Measurements from ENCODE around the gene TCEA2.
A peak's percentile ranks its signal among the peaks of the same experiment; 100 is the strongest.

Gene TCEA2

GRCh38 chr20:64074184-64074789 is 11.3 kb downstream of the TCEA2 start:
- no peaks in the 10 kb centered on the region for H3K27me3 ChIP-seq (replicated peaks; ENCODE audit: control insufficient read depth, insufficient read depth, low read length, poor library complexity, severe bottlenecking)
- DNase-seq: no peak
- peaks cover 22% of the 10 kb centered on the region for H3K4me1 ChIP-seq (ENCODE audit: control insufficient read depth, insufficient read depth, low read length, poor library complexity, severe bottlenecking)
- H3K9me3 ChIP-seq (ENCODE audit: control insufficient read depth, low read length): no peaks in the 10 kb centered on the region
- H3K36me3 ChIP-seq (ENCODE audit: control insufficient read depth, insufficient read depth, low read length): peaks cover 45% of the 10 kb centered on the region
- H3K27ac ChIP-seq (ENCODE audit: insufficient read depth, low read length, poor library complexity, severe bottlenecking): no peak overlapping the region
- no peak overlapping the region for H3K4me3 ChIP-seq (ENCODE audit: insufficient read depth, low read depth, low read length, poor library complexity, severe bottlenecking)

- Histone ChIP-seq H3K36me3 (ENCODE audit: control insufficient read depth, insufficient read depth, low read length) (peaks cover 45% of the 10 kb centered on the region), H3K4me3 (ENCODE audit: insufficient read depth, low read depth, low read length, poor library complexity, severe bottlenecking) (no peak overlapping the region), H3K4me1 (ENCODE audit: control insufficient read depth, insufficient read depth, low read length, poor library complexity, severe bottlenecking) (peaks cover 22% of the 10 kb centered on the region), H3K27ac (ENCODE audit: insufficient read depth, low read length, poor library complexity, severe bottlenecking) (no peak overlapping the region), H3K9me3 (ENCODE audit: control insufficient read depth, low read length) (no peaks in the 10 kb centered on the region), H3K27me3 (replicated peaks; ENCODE audit: control insufficient read depth, insufficient read depth, low read length, poor library complexity, severe bottlenecking) (no peaks in the 10 kb centered on the region)
- DNase-seq: no peak
These were observed 12.0 kb downstream of the TCEA2 start for GRCh38 chr20:64074963-64075362.

GRCh38 chr20:64075556-64075955 is 12.6 kb downstream of the TCEA2 start:
- peaks cover 45% of the 10 kb centered on the region for H3K36me3 ChIP-seq (ENCODE audit: control insufficient read depth, insufficient read depth, low read length)
- no peak for DNase-seq
- no peaks in the 10 kb centered on the region for H3K27me3 ChIP-seq (replicated peaks; ENCODE audit: control insufficient read depth, insufficient read depth, low read length, poor library complexity, severe bottlenecking)
- H3K4me1 ChIP-seq (ENCODE audit: control insufficient read depth, insufficient read depth, low read length, poor library complexity, severe bottlenecking): peaks cover 24% of the 10 kb centered on the region
- no peak overlapping the region for H3K4me3 ChIP-seq (ENCODE audit: insufficient read depth, low read depth, low read length, poor library complexity, severe bottlenecking)
- no peaks in the 10 kb centered on the region for H3K9me3 ChIP-seq (ENCODE audit: control insufficient read depth, low read length)
- no peak overlapping the region for H3K27ac ChIP-seq (ENCODE audit: insufficient read depth, low read length, poor library complexity, severe bottlenecking)

GRCh38 chr20:64076061-64076997 is 13.3 kb downstream of the TCEA2 start:
- no peaks in the 10 kb centered on the region for H3K9me3 ChIP-seq (ENCODE audit: control insufficient read depth, low read length)
- peak overlapping the region; percentile 76 for H3K27ac ChIP-seq (ENCODE audit: insufficient read depth, low read length, poor library complexity, severe bottlenecking)
- H3K4me3 ChIP-seq (ENCODE audit: insufficient read depth, low read depth, low read length, poor library complexity, severe bottlenecking): peak overlapping the region; percentile 85
- peaks cover 29% of the 10 kb centered on the region for H3K4me1 ChIP-seq (ENCODE audit: control insufficient read depth, insufficient read depth, low read length, poor library complexity, severe bottlenecking)
- no peaks in the 10 kb centered on the region for H3K27me3 ChIP-seq (replicated peaks; ENCODE audit: control insufficient read depth, insufficient read depth, low read length, poor library complexity, severe bottlenecking)
- peaks cover 45% of the 10 kb centered on the region for H3K36me3 ChIP-seq (ENCODE audit: control insufficient read depth, insufficient read depth, low read length)
- no peak for DNase-seq

GRCh38 chr20:64077094-64077493 is 14.1 kb downstream of the TCEA2 start:
- H3K27me3 ChIP-seq (replicated peaks; ENCODE audit: control insufficient read depth, insufficient read depth, low read length, poor library complexity, severe bottlenecking): no peaks in the 10 kb centered on the region
- no peaks in the 10 kb centered on the region for H3K9me3 ChIP-seq (ENCODE audit: control insufficient read depth, low read length)
- peaks cover 41% of the 10 kb centered on the region for H3K36me3 ChIP-seq (ENCODE audit: control insufficient read depth, insufficient read depth, low read length)
- H3K4me1 ChIP-seq (ENCODE audit: control insufficient read depth, insufficient read depth, low read length, poor library complexity, severe bottlenecking): peaks cover 32% of the 10 kb centered on the region
- peak overlapping the region; percentile 76 for H3K27ac ChIP-seq (ENCODE audit: insufficient read depth, low read length, poor library complexity, severe bottlenecking)
- peak overlapping the region; percentile 85 for H3K4me3 ChIP-seq (ENCODE audit: insufficient read depth, low read depth, low read length, poor library complexity, severe bottlenecking)
- DNase-seq: peak in 1 of 3 donors; percentile 37

- Histone ChIP-seq H3K27me3 (replicated peaks; ENCODE audit: control insufficient read depth, insufficient read depth, low read length, poor library complexity, severe bottlenecking) (no peaks in the 10 kb centered on the region), H3K36me3 (ENCODE audit: control insufficient read depth, insufficient read depth, low read length) (peaks cover 38% of the 10 kb centered on the region), H3K27ac (ENCODE audit: insufficient read depth, low read length, poor library complexity, severe bottlenecking) (peak overlapping the region; percentile 76), H3K4me1 (ENCODE audit: control insufficient read depth, insufficient read depth, low read length, poor library complexity, severe bottlenecking) (peaks cover 35% of the 10 kb centered on the region), H3K4me3 (ENCODE audit: insufficient read depth, low read depth, low read length, poor library complexity, severe bottlenecking) (peak overlapping the region; percentile 85), H3K9me3 (ENCODE audit: control insufficient read depth, low read length) (no peaks in the 10 kb centered on the region)
- no peak for DNase-seq
These were observed 14.5 kb downstream of the TCEA2 start for GRCh38 chr20:64077541-64077875.

GRCh38 chr20:64077876-64078551 is 15.0 kb downstream of the TCEA2 start:
- Histone ChIP-seq H3K4me1 (ENCODE audit: control insufficient read depth, insufficient read depth, low read length, poor library complexity, severe bottlenecking) (peaks cover 38% of the 10 kb centered on the region), H3K36me3 (ENCODE audit: control insufficient read depth, insufficient read depth, low read length) (peaks cover 33% of the 10 kb centered on the region), H3K27me3 (replicated peaks; ENCODE audit: control insufficient read depth, insufficient read depth, low read length, poor library complexity, severe bottlenecking) (no peaks in the 10 kb centered on the region), H3K27ac (ENCODE audit: insufficient read depth, low read length, poor library complexity, severe bottlenecking) (peak overlapping the region; percentile 76), H3K4me3 (ENCODE audit: insufficient read depth, low read depth, low read length, poor library complexity, severe bottlenecking) (peak overlapping the region; percentile 85), H3K9me3 (ENCODE audit: control insufficient read depth, low read length) (no peaks in the 10 kb centered on the region)
- peak; percentile 32 to 45 (median 45) for DNase-seq

- DNase-seq: no peak
- Histone ChIP-seq H3K27ac (ENCODE audit: insufficient read depth, low read length, poor library complexity, severe bottlenecking) (peak overlapping the region; percentile 76), H3K4me1 (ENCODE audit: control insufficient read depth, insufficient read depth, low read length, poor library complexity, severe bottlenecking) (peaks cover 41% of the 10 kb centered on the region), H3K27me3 (replicated peaks; ENCODE audit: control insufficient read depth, insufficient read depth, low read length, poor library complexity, severe bottlenecking) (no peaks in the 10 kb centered on the region), H3K4me3 (ENCODE audit: insufficient read depth, low read depth, low read length, poor library complexity, severe bottlenecking) (peak overlapping the region; percentile 85), H3K9me3 (ENCODE audit: control insufficient read depth, low read length) (no peaks in the 10 kb centered on the region), H3K36me3 (ENCODE audit: control insufficient read depth, insufficient read depth, low read length) (peaks cover 24% of the 10 kb centered on the region)
These were observed 15.9 kb downstream of the TCEA2 start for GRCh38 chr20:64078934-64079272.

- Histone ChIP-seq H3K9me3 (ENCODE audit: control insufficient read depth, low read length) (no peaks in the 10 kb centered on the region), H3K4me1 (ENCODE audit: control insufficient read depth, insufficient read depth, low read length, poor library complexity, severe bottlenecking) (peaks cover 46% of the 10 kb centered on the region), H3K27me3 (replicated peaks; ENCODE audit: control insufficient read depth, insufficient read depth, low read length, poor library complexity, severe bottlenecking) (no peaks in the 10 kb centered on the region), H3K27ac (ENCODE audit: insufficient read depth, low read length, poor library complexity, severe bottlenecking) (peak within 1 kb of the TSS; percentile 82), H3K36me3 (ENCODE audit: control insufficient read depth, insufficient read depth, low read length) (peaks cover 18% of the 10 kb centered on the region), H3K4me3 (ENCODE audit: insufficient read depth, low read depth, low read length, poor library complexity, severe bottlenecking) (peak within 1 kb of the TSS; percentile 85)
- DNase-seq: peak; percentile 57 to 66 (median 63)
These were observed 16.4 kb downstream of the TCEA2 start, which contains the start of gene RGS19 for GRCh38 chr20:64079273-64080012. Gene RGS19, minus strand, starts transcription at chr20:64079518. Its CDS starts 2,632 bp downstream, at chr20:64076886.

All from effector memory CD4-positive, alpha-beta T cell (primary cell).